ENCODE results near the gene LIMCH1. TPM values are rescaled to one million over a fixed set of nuclear protein-coding genes. Genes with fewer than 3 reads are reported as not detected.

The LIMCH1 gene
- polyA plus RNA-seq, 1 donor (not counting 4 experiments of a cell fraction or from before 2014, with no cell fraction given) = 1.1 TPM

- Histone ChIP-seq H3K9me3 (ENCODE audit: control insufficient read depth, low read depth, low read length) (no peaks in the 10 kb centered on the region), H3K27ac (ENCODE audit: control insufficient read depth, insufficient read depth, low read length) (no peak overlapping the region), H3K36me3 (ENCODE audit: control insufficient read depth in 2 of 2, extremely low read depth in 1 of 2, insufficient read depth in 2 of 2, low read length in 2 of 2) (no peaks in the 10 kb centered on the region), H3K4me2 (ENCODE audit: control insufficient read depth, extremely low read depth, insufficient read depth, low read depth, low read length) (no peak overlapping the region), H3K27me3 (ENCODE audit: control insufficient read depth, extremely low read depth, insufficient read depth, low read length) (no peaks in the 10 kb centered on the region), H3K79me2 (ENCODE audit: control insufficient read depth, insufficient read depth, low read length) (no peaks in the 10 kb centered on the region), H4K20me1 (ENCODE audit: control insufficient read depth, extremely low read depth, insufficient read depth, low read length) (no peaks in the 10 kb centered on the region), H3K9ac (ENCODE audit: control insufficient read depth, extremely low read depth, insufficient read depth, low read length) (no peak overlapping the region), H3K4me1 (ENCODE audit: control insufficient read depth, extremely low read depth, insufficient read depth, low read length) (peaks cover 2% of the 10 kb centered on the region), H3K9me1 (ENCODE audit: control insufficient read depth, extremely low read depth, insufficient read depth, low read length) (no peaks in the 10 kb centered on the region), H2AFZ (ENCODE audit: control insufficient read depth, low read length) (no peak overlapping the region), H3K4me3 (ENCODE audit: control insufficient read depth in 2 of 3, extremely low read depth in 1 of 3, insufficient read depth in 2 of 3, low read depth in 1 of 3, low read length in 3 of 3) (no peak overlapping the region)
- DNase-seq (ENCODE audit: low read depth, low spot score) = no peak
- FAIRE-seq = no peak
- dilution Hi-C loops (cut with MboI; ENCODE audit: extremely low pct_ligation_motif_present, low sequenced_read_pairs) = no loop called here
- TF ChIP-seq, protein P1, sequence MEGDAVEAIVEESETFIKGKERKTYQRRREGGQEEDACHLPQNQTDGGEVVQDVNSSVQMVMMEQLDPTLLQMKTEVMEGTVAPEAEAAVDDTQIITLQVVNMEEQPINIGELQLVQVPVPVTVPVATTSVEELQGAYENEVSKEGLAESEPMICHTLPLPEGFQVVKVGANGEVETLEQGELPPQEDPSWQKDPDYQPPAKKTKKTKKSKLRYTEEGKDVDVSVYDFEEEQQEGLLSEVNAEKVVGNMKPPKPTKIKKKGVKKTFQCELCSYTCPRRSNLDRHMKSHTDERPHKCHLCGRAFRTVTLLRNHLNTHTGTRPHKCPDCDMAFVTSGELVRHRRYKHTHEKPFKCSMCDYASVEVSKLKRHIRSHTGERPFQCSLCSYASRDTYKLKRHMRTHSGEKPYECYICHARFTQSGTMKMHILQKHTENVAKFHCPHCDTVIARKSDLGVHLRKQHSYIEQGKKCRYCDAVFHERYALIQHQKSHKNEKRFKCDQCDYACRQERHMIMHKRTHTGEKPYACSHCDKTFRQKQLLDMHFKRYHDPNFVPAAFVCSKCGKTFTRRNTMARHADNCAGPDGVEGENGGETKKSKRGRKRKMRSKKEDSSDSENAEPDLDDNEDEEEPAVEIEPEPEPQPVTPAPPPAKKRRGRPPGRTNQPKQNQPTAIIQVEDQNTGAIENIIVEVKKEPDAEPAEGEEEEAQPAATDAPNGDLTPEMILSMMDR (optimal IDR thresholded peaks at IDR 0.05 in 1 of 3, IDR thresholded peaks at IDR 0.05 in 1 of 3, conservative IDR thresholded peaks at IDR 0.05 in 1 of 3; ENCODE audit: extremely low read depth in 1 of 3, insufficient read depth in 2 of 3, low read length in 3 of 3) = no peak
- no peak for TF ChIP-seq EZH2 (IDR thresholded peaks at IDR 0.05; ENCODE audit: low read length)
Measured at GRCh38 chr4:41670530-41670929, 132.6 kb downstream of the LIMCH1 start.

GRCh38 chr4:41670982-41671381 lies 133.0 kb downstream of the LIMCH1 start:
- Histone ChIP-seq H3K4me3 (ENCODE audit: control insufficient read depth in 2 of 3, extremely low read depth in 1 of 3, insufficient read depth in 2 of 3, low read depth in 1 of 3, low read length in 3 of 3) (no peak overlapping the region), H4K20me1 (ENCODE audit: control insufficient read depth, extremely low read depth, insufficient read depth, low read length) (no peaks in the 10 kb centered on the region), H2AFZ (ENCODE audit: control insufficient read depth, low read length) (no peak overlapping the region), H3K4me1 (ENCODE audit: control insufficient read depth, extremely low read depth, insufficient read depth, low read length) (no peaks in the 10 kb centered on the region), H3K36me3 (ENCODE audit: control insufficient read depth in 2 of 2, extremely low read depth in 1 of 2, insufficient read depth in 2 of 2, low read length in 2 of 2) (no peaks in the 10 kb centered on the region), H3K27ac (ENCODE audit: control insufficient read depth, insufficient read depth, low read length) (no peak overlapping the region), H3K27me3 (ENCODE audit: control insufficient read depth, extremely low read depth, insufficient read depth, low read length) (no peaks in the 10 kb centered on the region), H3K9me3 (ENCODE audit: control insufficient read depth, low read depth, low read length) (no peaks in the 10 kb centered on the region), H3K9ac (ENCODE audit: control insufficient read depth, extremely low read depth, insufficient read depth, low read length) (no peak overlapping the region), H3K79me2 (ENCODE audit: control insufficient read depth, insufficient read depth, low read length) (no peaks in the 10 kb centered on the region), H3K4me2 (ENCODE audit: control insufficient read depth, extremely low read depth, insufficient read depth, low read depth, low read length) (no peak overlapping the region), H3K9me1 (ENCODE audit: control insufficient read depth, extremely low read depth, insufficient read depth, low read length) (no peaks in the 10 kb centered on the region)
- no peak for FAIRE-seq
- DNase-seq (ENCODE audit: low read depth, low spot score) = no peak
- dilution Hi-C loops (cut with MboI; ENCODE audit: extremely low pct_ligation_motif_present, low sequenced_read_pairs) = no loop called here
- no peak for TF ChIP-seq EZH2 (IDR thresholded peaks at IDR 0.05; ENCODE audit: low read length)
- TF ChIP-seq, protein P1 (optimal IDR thresholded peaks at IDR 0.05 in 1 of 3, IDR thresholded peaks at IDR 0.05 in 1 of 3, conservative IDR thresholded peaks at IDR 0.05 in 1 of 3; ENCODE audit: extremely low read depth in 1 of 3, insufficient read depth in 2 of 3, low read length in 3 of 3) = no peak

All from keratinocyte (primary cell).